H7 (cell line): Measurements from ENCODE around the gene TMEM144. TPM values are rescaled to one million over a fixed set of nuclear protein-coding genes. Genes with fewer than 3 reads are reported as not detected.

Source experiments
- DNase-seq: peaks from one replicate; pipeline ENCODE4 v3.0.0; 2012
- H3K27me3 ChIP-seq: 2 replicates; pipeline ENCODE4 v1.6.0; 2011; ENCODE audit warnings: mild to moderate bottlenecking, low read length; ENCODE audit not compliant: control insufficient read depth, insufficient read depth
- H3K36me3 ChIP-seq: replicated peaks from 2 replicates; pipeline ENCODE4 v1.5.1; 2011; ENCODE audit warnings: low read length; ENCODE audit not compliant: control insufficient read depth, insufficient read depth
- H3K4me3 ChIP-seq: 2 replicates; pipeline ENCODE4 v1.5.1; 2011; ENCODE audit warnings: low read depth, mild to moderate bottlenecking, control low read depth, low read length, moderate library complexity; ENCODE audit not compliant: insufficient read depth
- total RNA-seq: library from RNA; depleted of rRNA; stranded (reverse); fragments of >200 nt; shearing (Covaris generic); gene quantifications from 2 replicates; pipeline ENCODE4 v1.2.3, GENCODE V29; 2014

TMEM144 gene
- total RNA-seq, 1 experiment from 2014 or later: 5.2 TPM

GRCh38 chr4:158176776-158177175 is 33.5 kb upstream of the TMEM144 start:
- H3K27me3 ChIP-seq: no peaks in the 10 kb centered on the region
- H3K36me3 ChIP-seq: no peaks in the 10 kb centered on the region
- H3K4me3 ChIP-seq: no peak overlapping the region
- no peak for DNase-seq

GRCh38 chr4:158179465-158179864 is 30.8 kb upstream of the TMEM144 start:
- Histone ChIP-seq H3K27me3 (no peaks in the 10 kb centered on the region), H3K36me3 (no peaks in the 10 kb centered on the region), H3K4me3 (no peak overlapping the region)
- DNase-seq: no peak

- Histone ChIP-seq H3K4me3 (no peak overlapping the region), H3K27me3 (no peaks in the 10 kb centered on the region; the same call in 1 of the 2 replicates), H3K36me3 (no peaks in the 10 kb centered on the region)
- DNase-seq: no peak
Measured at GRCh38 chr4:158181906-158182305, 28.4 kb upstream of the TMEM144 start.

GRCh38 chr4:158182736-158183135 is 27.6 kb upstream of the TMEM144 start:
- Histone ChIP-seq H3K36me3 (no peaks in the 10 kb centered on the region), H3K4me3 (no peak overlapping the region), H3K27me3 (no peaks in the 10 kb centered on the region; the same call in 1 of the 2 replicates)
- no peak for DNase-seq

- H3K4me3 ChIP-seq: no peak overlapping the region
- H3K36me3 ChIP-seq: no peaks in the 10 kb centered on the region
- DNase-seq: no peak
- no peaks in the 10 kb centered on the region; the same call in 1 of the 2 replicates for H3K27me3 ChIP-seq
Measured at GRCh38 chr4:158186815-158187214, 23.5 kb upstream of the TMEM144 start.

- H3K27me3 ChIP-seq: no peaks in the 10 kb centered on the region; the same call in 1 of the 2 replicates
- no peak overlapping the region for H3K4me3 ChIP-seq
- no peak for DNase-seq
- no peaks in the 10 kb centered on the region for H3K36me3 ChIP-seq
Measured at GRCh38 chr4:158189422-158189821, 20.9 kb upstream of the TMEM144 start.

- no peaks in the 10 kb centered on the region for H3K36me3 ChIP-seq
- H3K4me3 ChIP-seq: no peak overlapping the region
- no peak for DNase-seq
- no peaks in the 10 kb centered on the region; the same call in 1 of the 2 replicates for H3K27me3 ChIP-seq
Measured at GRCh38 chr4:158190718-158191117, 19.6 kb upstream of the TMEM144 start.

- Histone ChIP-seq H3K27me3 (no peaks in the 10 kb centered on the region), H3K4me3 (no peak overlapping the region), H3K36me3 (no peaks in the 10 kb centered on the region)
- DNase-seq: no peak
Measured at GRCh38 chr4:158192439-158193158, 17.7 kb upstream of the TMEM144 start.

GRCh38 chr4:158193171-158193749 is 17.0 kb upstream of the TMEM144 start:
- no peaks in the 10 kb centered on the region for H3K36me3 ChIP-seq
- H3K27me3 ChIP-seq: no peaks in the 10 kb centered on the region
- H3K4me3 ChIP-seq: no peak overlapping the region
- peak; percentile 25 for DNase-seq

- Histone ChIP-seq H3K36me3 (no peaks in the 10 kb centered on the region), H3K27me3 (no peaks in the 10 kb centered on the region), H3K4me3 (no peak overlapping the region)
- DNase-seq: no peak
Measured at GRCh38 chr4:158195297-158195696, 15.0 kb upstream of the TMEM144 start.

- H3K27me3 ChIP-seq: no peaks in the 10 kb centered on the region
- H3K36me3 ChIP-seq: no peaks in the 10 kb centered on the region
- no peak overlapping the region for H3K4me3 ChIP-seq
- DNase-seq: no peak
Measured at GRCh38 chr4:158197194-158197776, 13.0 kb upstream of the TMEM144 start.

GRCh38 chr4:158200214-158200613 is 10.1 kb upstream of the TMEM144 start:
- no peak for DNase-seq
- no peak overlapping the region for H3K4me3 ChIP-seq

GRCh38 chr4:158201322-158201721 is 9.0 kb upstream of the TMEM144 start:
- Histone ChIP-seq H3K36me3 (no peaks in the 10 kb centered on the region), H3K4me3 (no peak overlapping the region), H3K27me3 (no peaks in the 10 kb centered on the region)
- DNase-seq: no peak

More at GRCh38 chr4:158200214-158200613, 10.1 kb upstream of the TMEM144 start:
- Histone ChIP-seq H3K36me3 (no peaks in the 10 kb centered on the region), H3K27me3 (no peaks in the 10 kb centered on the region)

GRCh38 chr4:158201876-158202275 is 8.4 kb upstream of the TMEM144 start:
- DNase-seq: no peak
- H3K4me3 ChIP-seq: no peak overlapping the region
- H3K36me3 ChIP-seq: no peaks in the 10 kb centered on the region
- no peaks in the 10 kb centered on the region for H3K27me3 ChIP-seq

GRCh38 chr4:158202481-158202880 is 7.8 kb upstream of the TMEM144 start:
- no peaks in the 10 kb centered on the region for H3K36me3 ChIP-seq
- no peak overlapping the region for H3K4me3 ChIP-seq
- no peak for DNase-seq
- H3K27me3 ChIP-seq: no peaks in the 10 kb centered on the region
